Astrocyte (in vitro differentiated cells and primary cell): ENCODE measurements around the gene OPCML.

Experiments used
- CTCF ChIP-seq: IDR thresholded peaks from 2 replicates; pipeline ENCODE4 v1.5.1; 2011; ENCODE audit warnings: low read depth, mild to moderate bottlenecking, inconsistent platforms, low read length, moderate library complexity; ENCODE audit not compliant: insufficient read depth
- EZH2 ChIP-seq: IDR thresholded peaks from 2 replicates; pipeline ENCODE4 v1.6.1; 2012; ENCODE audit warnings: mild to moderate bottlenecking, low read length, inconsistent platforms; ENCODE audit not compliant: insufficient read depth

GRCh38 chr11:133007027-133007584, 525.2 kb downstream of the OPCML start:
- TF ChIP-seq CTCF (no peak), EZH2 (no peak)
